ENCODE results near the gene WDR48. TPM values are rescaled to one million over a fixed set of nuclear protein-coding genes. Genes with fewer than 3 reads are reported as not detected.

The WDR48 gene
- total and polyA plus RNA-seq, 2 experiments from 2014 or later = 27.2 to 54.3 TPM

- TF ChIP-seq REST (IDR thresholded peaks at IDR 0.05; ENCODE audit: unreplicated experiment) (no peak), ZNF331 (CRISPR knock-in tag; IDR thresholded peaks at IDR 0.05; ENCODE audit: low read depth) (no peak), ZNF114 (CRISPR knock-in tag; IDR thresholded peaks at IDR 0.05) (no peak), ETS1 (IDR thresholded peaks at IDR 0.05) (no peak), STAT1 (IDR thresholded peaks at IDR 0.05; ENCODE audit: unreplicated experiment) (no peak)
Observed at GRCh38 chr3:39063143-39063542, 11.3 kb downstream of the WDR48 start (continued).

DNA sequence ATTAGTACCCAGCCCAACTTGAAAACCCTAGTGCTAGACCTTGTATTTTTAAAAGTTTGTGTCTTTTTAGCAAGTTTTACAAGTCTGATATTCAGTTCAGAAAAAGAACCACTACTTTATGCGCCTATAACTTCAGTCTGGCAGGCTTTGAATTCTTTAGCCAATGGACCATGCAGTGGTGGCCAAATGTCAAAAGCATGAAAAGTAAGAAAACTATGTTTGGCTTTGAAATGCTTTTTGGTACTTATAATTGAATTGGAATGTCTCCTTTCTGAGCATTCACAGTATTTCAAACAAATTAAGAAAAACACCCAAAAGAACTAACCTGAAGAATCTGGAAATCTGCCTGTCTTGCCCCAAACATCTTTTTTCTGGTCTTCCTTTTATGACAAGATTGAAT lies 12.8 kb downstream of the WDR48 start:
- no peak overlapping the region for H3K4me3 Mint-ChIP-seq
- no peak for DNase-seq (ENCODE audit: low spot score)
- Histone ChIP-seq H3F3A (replicated peaks; ENCODE audit: low read depth) (no peaks in the 10 kb centered on the region), H3K4me2 (no peak overlapping the region), H3K4me3 (no peak overlapping the region), H3K27ac (ENCODE audit: low read depth) (no peak overlapping the region), H3K4me1 (ENCODE audit: insufficient read depth) (no peaks in the 10 kb centered on the region), H3K9me2 (ENCODE audit: insufficient read depth) (no peaks in the 10 kb centered on the region), H2AFZ (no peak overlapping the region), H4K20me1 (replicated peaks; ENCODE audit: insufficient read depth) (peaks cover 16% of the 10 kb centered on the region; the same call in 1 of the 2 replicates), H3K36me3 (ENCODE audit: insufficient read depth) (peaks cover 5% of the 10 kb centered on the region; the same call in 1 of the 2 replicates), H3K79me2 (replicated peaks; ENCODE audit: insufficient read depth) (peaks cover 57% of the 10 kb centered on the region), H3K27me3 (ENCODE audit: insufficient read depth) (no peaks in the 10 kb centered on the region)
- H3K36me3 Mint-ChIP-seq (ENCODE audit: low read depth) = peaks cover 14% of the 10 kb centered on the region
- TF ChIP-seq EZH2 (IDR thresholded peaks at IDR 0.05; ENCODE audit: low read depth, unreplicated experiment) (no peak), JUNB (IDR thresholded peaks at IDR 0.05; ENCODE audit: unreplicated experiment) (no peak), CREB1 (CRISPR knock-in tag; IDR thresholded peaks at IDR 0.05; ENCODE audit: low read depth) (no peak), ZNF114 (CRISPR knock-in tag; IDR thresholded peaks at IDR 0.05) (no peak)
- TF ChIP-seq, protein P1, sequence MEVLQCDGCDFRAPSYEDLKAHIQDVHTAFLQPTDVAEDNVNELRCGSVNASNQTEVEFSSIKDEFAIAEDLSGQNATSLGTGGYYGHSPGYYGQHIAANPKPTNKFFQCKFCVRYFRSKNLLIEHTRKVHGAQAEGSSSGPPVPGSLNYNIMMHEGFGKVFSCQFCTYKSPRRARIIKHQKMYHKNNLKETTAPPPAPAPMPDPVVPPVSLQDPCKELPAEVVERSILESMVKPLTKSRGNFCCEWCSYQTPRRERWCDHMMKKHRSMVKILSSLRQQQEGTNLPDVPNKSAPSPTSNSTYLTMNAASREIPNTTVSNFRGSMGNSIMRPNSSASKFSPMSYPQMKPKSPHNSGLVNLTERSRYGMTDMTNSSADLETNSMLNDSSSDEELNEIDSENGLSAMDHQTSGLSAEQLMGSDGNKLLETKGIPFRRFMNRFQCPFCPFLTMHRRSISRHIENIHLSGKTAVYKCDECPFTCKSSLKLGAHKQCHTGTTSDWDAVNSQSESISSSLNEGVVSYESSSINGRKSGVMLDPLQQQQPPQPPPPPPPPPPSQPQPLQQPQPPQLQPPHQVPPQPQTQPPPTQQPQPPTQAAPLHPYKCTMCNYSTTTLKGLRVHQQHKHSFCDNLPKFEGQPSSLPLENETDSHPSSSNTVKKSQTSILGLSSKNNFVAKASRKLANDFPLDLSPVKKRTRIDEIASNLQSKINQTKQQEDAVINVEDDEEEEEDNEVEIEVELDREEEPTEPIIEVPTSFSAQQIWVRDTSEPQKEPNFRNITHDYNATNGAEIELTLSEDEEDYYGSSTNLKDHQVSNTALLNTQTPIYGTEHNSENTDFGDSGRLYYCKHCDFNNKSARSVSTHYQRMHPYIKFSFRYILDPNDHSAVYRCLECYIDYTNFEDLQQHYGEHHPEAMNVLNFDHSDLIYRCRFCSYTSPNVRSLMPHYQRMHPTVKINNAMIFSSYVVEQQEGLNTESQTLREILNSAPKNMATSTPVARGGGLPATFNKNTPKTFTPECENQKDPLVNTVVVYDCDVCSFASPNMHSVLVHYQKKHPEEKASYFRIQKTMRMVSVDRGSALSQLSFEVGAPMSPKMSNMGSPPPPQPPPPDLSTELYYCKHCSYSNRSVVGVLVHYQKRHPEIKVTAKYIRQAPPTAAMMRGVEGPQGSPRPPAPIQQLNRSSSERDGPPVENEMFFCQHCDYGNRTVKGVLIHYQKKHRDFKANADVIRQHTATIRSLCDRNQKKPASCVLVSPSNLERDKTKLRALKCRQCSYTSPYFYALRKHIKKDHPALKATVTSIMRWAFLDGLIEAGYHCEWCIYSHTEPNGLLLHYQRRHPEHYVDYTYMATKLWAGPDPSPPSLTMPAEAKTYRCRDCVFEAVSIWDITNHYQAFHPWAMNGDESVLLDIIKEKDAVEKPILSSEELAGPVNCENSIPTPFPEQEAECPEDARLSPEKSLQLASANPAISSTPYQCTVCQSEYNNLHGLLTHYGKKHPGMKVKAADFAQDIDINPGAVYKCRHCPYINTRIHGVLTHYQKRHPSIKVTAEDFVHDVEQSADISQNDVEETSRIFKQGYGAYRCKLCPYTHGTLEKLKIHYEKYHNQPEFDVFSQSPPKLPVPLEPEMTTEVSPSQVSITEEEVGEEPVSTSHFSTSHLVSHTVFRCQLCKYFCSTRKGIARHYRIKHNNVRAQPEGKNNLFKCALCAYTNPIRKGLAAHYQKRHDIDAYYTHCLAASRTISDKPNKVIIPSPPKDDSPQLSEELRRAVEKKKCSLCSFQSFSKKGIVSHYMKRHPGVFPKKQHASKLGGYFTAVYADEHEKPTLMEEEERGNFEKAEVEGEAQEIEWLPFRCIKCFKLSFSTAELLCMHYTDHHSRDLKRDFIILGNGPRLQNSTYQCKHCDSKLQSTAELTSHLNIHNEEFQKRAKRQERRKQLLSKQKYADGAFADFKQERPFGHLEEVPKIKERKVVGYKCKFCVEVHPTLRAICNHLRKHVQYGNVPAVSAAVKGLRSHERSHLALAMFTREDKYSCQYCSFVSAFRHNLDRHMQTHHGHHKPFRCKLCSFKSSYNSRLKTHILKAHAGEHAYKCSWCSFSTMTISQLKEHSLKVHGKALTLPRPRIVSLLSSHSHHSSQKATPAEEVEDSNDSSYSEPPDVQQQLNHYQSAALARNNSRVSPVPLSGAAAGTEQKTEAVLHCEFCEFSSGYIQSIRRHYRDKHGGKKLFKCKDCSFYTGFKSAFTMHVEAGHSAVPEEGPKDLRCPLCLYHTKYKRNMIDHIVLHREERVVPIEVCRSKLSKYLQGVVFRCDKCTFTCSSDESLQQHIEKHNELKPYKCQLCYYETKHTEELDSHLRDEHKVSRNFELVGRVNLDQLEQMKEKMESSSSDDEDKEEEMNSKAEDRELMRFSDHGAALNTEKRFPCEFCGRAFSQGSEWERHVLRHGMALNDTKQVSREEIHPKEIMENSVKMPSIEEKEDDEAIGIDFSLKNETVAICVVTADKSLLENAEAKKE (CRISPR knock-in tag; IDR thresholded peaks at IDR 0.05) = no peak
- no peaks in the 10 kb centered on the region for H3K9me3 Mint-ChIP-seq
- H3K27ac Mint-ChIP-seq = no peak overlapping the region
- no peak for ATAC-seq
- no peaks in the 10 kb centered on the region; the same call in 2 of the 3 replicates for H3K4me1 Mint-ChIP-seq
- peaks cover 3% of the 10 kb centered on the region for H3K27me3 Mint-ChIP-seq (ENCODE audit: insufficient read depth, low read depth, poor library complexity)

Data from GM23338 (cell line).